Testis (tissue), 2 donors: ENCODE data around the gene GRID1.

Experiments
- POLR2A ChIP-seq: fragments of 450-650 bp; IDR thresholded peaks from one replicate; pipeline ENCODE4 v1.6.1; 2017; ENCODE audit warnings: antibody characterized with exemption, mild to moderate bottlenecking, moderate library complexity
- TF ChIP-seq, protein P1 (sequence below), 3 experiments: fragments of 450-650 bp in 2 of 3; fragments of 200-600 bp in 1 of 3; sonication (generic) in 1 of 3; IDR thresholded peaks; one replicate each; pipeline ENCODE4 v1.5.1; 2016 to 2019; ENCODE audit warnings: antibody characterized with exemption in 3 of 3, mild to moderate bottlenecking in 2 of 3, moderate library complexity in 1 of 3

DNA sequence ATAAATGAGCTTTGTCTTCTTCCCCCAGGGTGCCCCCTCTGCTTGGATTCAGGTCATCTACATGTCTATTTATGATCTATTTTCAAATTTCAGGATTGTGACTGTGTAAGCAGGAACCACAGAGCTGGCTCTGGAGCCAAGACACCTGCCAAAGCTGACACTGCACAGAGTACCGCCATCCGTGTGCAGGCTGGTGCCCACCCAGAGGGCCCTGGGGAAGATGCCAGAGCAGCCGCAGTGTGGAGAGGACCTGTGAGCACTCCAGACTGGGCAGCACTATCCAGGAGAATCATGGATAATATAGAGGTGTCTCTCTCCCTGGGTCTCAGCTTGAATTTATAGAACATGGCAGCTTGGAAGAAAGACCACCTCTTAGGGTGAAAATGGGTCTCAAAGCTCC lies 577.5 kb downstream of the GRID1 start:
- TF ChIP-seq, protein P1, sequence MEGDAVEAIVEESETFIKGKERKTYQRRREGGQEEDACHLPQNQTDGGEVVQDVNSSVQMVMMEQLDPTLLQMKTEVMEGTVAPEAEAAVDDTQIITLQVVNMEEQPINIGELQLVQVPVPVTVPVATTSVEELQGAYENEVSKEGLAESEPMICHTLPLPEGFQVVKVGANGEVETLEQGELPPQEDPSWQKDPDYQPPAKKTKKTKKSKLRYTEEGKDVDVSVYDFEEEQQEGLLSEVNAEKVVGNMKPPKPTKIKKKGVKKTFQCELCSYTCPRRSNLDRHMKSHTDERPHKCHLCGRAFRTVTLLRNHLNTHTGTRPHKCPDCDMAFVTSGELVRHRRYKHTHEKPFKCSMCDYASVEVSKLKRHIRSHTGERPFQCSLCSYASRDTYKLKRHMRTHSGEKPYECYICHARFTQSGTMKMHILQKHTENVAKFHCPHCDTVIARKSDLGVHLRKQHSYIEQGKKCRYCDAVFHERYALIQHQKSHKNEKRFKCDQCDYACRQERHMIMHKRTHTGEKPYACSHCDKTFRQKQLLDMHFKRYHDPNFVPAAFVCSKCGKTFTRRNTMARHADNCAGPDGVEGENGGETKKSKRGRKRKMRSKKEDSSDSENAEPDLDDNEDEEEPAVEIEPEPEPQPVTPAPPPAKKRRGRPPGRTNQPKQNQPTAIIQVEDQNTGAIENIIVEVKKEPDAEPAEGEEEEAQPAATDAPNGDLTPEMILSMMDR (IDR thresholded peaks at IDR 0.05), result no peak
- TF ChIP-seq POLR2A, result no peak
